GM10266 (cell line): Measurements from ENCODE around the gene GRHPR.

ENCODE experiments used
- DNase-seq: peaks from one replicate; pipeline ENCODE4 v3.0.0; 2012; ENCODE audit errors: extremely low spot score
- TF ChIP-seq, protein P1 (sequence below): IDR thresholded peaks from 2 replicates; pipeline ENCODE4 v1.5.1; 2012; ENCODE audit warnings: mild to moderate bottlenecking, low read depth; ENCODE audit not compliant: control insufficient read depth, insufficient read depth; ENCODE audit errors: missing control alignments

Gene GRHPR

DNA sequence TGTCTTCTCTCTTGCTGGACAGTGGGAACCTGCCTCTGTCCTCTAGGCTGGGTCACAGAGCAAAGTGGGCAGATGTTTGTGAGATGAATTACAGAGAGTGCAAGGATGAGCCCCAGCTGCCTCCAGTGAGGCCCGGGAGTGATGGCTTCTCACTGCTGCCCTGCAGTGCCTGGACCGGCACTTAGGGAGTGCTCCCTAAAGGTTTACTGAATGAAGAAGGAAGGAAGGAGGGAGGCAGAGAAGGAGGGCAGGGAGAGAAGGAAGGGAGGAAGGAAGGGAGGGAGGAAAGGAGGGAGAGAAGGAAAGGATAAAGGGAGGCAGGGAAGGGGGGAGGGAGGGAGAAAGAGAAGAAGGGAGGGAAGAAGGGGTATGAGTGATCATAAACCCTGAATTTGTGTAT, 42.7 kb upstream of the GRHPR start:
- TF ChIP-seq, protein P1, sequence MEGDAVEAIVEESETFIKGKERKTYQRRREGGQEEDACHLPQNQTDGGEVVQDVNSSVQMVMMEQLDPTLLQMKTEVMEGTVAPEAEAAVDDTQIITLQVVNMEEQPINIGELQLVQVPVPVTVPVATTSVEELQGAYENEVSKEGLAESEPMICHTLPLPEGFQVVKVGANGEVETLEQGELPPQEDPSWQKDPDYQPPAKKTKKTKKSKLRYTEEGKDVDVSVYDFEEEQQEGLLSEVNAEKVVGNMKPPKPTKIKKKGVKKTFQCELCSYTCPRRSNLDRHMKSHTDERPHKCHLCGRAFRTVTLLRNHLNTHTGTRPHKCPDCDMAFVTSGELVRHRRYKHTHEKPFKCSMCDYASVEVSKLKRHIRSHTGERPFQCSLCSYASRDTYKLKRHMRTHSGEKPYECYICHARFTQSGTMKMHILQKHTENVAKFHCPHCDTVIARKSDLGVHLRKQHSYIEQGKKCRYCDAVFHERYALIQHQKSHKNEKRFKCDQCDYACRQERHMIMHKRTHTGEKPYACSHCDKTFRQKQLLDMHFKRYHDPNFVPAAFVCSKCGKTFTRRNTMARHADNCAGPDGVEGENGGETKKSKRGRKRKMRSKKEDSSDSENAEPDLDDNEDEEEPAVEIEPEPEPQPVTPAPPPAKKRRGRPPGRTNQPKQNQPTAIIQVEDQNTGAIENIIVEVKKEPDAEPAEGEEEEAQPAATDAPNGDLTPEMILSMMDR = no peak
- no peak for DNase-seq

GRCh38 chr9:37380570-37380969, 41.9 kb upstream of the GRHPR start:
- TF ChIP-seq, protein P1 = no peak
- DNase-seq = no peak

GRCh38 chr9:37381094-37381741, 41.3 kb upstream of the GRHPR start:
- TF ChIP-seq, protein P1 = no peak
- no peak for DNase-seq

DNA sequence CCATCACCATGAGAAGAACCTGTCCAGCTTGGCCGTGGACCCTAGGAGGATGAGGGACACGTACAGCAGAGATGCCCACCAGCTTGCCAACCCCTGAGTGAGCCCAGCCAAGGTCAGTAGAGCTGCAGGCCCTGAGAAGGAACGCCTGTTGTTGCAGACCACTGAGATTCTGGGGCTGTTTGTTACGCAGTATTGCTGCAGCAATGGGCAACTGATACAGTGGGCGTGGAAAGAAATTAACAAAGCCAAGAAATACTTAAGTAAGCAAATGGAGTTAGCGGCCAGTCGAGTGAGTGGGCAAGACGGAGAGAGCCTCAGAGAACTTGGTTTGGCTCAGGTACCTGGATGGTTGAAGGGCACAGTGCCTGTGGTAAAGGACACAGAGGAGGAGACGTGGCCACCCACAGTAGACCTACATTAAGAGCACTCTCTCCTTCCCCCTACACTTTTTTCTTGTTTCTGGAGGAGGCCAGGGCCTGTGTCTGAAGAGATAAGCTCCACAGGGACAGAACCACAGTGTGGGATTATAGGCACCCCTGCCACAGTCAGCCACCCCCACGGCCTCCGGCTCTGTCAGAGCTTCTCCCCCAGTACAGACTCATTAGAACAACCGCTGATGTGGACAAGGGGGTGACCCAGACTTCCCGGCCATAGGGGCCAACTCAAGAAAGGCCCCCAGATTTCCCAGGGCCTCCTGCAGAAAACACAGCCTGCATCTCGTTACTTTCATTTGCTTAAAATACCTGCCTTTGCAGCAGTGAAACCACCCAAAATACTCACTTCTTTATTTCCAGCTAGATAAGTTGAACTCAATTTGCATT, 40.1 kb upstream of the GRHPR start:
- TF ChIP-seq, protein P1 = no peak
- DNase-seq = peak; percentile 34

GRCh38 chr9:37382982-37383357, 39.5 kb upstream of the GRHPR start:
- DNase-seq = no peak
- TF ChIP-seq, protein P1 = no peak

- DNase-seq = no peak
- TF ChIP-seq, protein P1 = no peak
Measured at GRCh38 chr9:37383393-37383792, 39.1 kb upstream of the GRHPR start.
